GM23338 (cell line): ENCODE results near the gene METRNL. TPM values are rescaled to one million over a fixed set of nuclear protein-coding genes. Genes with fewer than 3 reads are reported as not detected.

ENCODE experiments used
- ATAC-seq: fragments of 200-7000 bp; cut with Tn5 transposase; 3 replicates; pipeline ENCODE4 v1.9.1; 2020
- DNase-seq: peaks from one replicate; pipeline ENCODE4 v3.0.0-alpha.2; 2015; ENCODE audit warnings: low spot score
- H2AFZ ChIP-seq: fragments of 200-600 bp; sonication (generic); 2 replicates; pipeline ENCODE4 v1.8.0; 2016; ENCODE audit warnings: antibody characterized with exemption, mild to moderate bottlenecking, moderate library complexity
- H3F3A ChIP-seq: fragments of 200-600 bp; sonication (generic); replicated peaks from 2 replicates; pipeline ENCODE4 v1.8.0; 2017; ENCODE audit warnings: antibody characterized with exemption, mixed run types, low read depth
- H3K27ac ChIP-seq: fragments of 200-600 bp; sonication (generic); 2 replicates; pipeline ENCODE4 v1.6.1; 2016; ENCODE audit warnings: low read depth
- H3K27me3 ChIP-seq: fragments of 200-600 bp; sonication (generic); 2 replicates; pipeline ENCODE4 v1.8.0; 2016; ENCODE audit warnings: mild to moderate bottlenecking, mixed run types, moderate library complexity; ENCODE audit not compliant: insufficient read depth
- H3K36me3 ChIP-seq: fragments of 200-600 bp; sonication (generic); 2 replicates; pipeline ENCODE4 v1.8.0; 2016; ENCODE audit warnings: mild to moderate bottlenecking; ENCODE audit not compliant: insufficient read depth
- H3K4me1 ChIP-seq: fragments of 200-600 bp; sonication (generic); 2 replicates; pipeline ENCODE4 v1.8.0; 2016; ENCODE audit warnings: mild to moderate bottlenecking, moderate library complexity; ENCODE audit not compliant: insufficient read depth
- H3K4me2 ChIP-seq: fragments of 200-600 bp; sonication (generic); 2 replicates; pipeline ENCODE4 v1.7.1; 2017; ENCODE audit warnings: mixed run types
- H3K4me3 ChIP-seq: fragments of 200-600 bp; sonication (generic); 2 replicates; pipeline ENCODE4 v1.6.1; 2016; ENCODE audit warnings: mixed run types
- H3K79me2 ChIP-seq: fragments of 200-600 bp; sonication (generic); replicated peaks from 2 replicates; pipeline ENCODE4 v1.8.0; 2017; ENCODE audit warnings: mild to moderate bottlenecking; ENCODE audit not compliant: insufficient read depth
- H3K9me2 ChIP-seq: fragments of 200-600 bp; sonication (generic); 2 replicates; pipeline ENCODE4 v1.8.0; 2017; ENCODE audit not compliant: insufficient read depth
- H4K20me1 ChIP-seq: fragments of 200-600 bp; sonication (generic); replicated peaks from 2 replicates; pipeline ENCODE4 v1.8.0; 2017; ENCODE audit warnings: mild to moderate bottlenecking; ENCODE audit not compliant: insufficient read depth
- H3K27ac Mint-ChIP-seq: 2 replicates; pipeline ENCODE4 v1.8.0; 2020; ENCODE audit warnings: inconsistent platforms, mild to moderate bottlenecking, moderate library complexity, mixed read lengths
- H3K27me3 Mint-ChIP-seq: 3 replicates; pipeline ENCODE4 v1.8.0; 2022; ENCODE audit warnings: low read depth, mild to moderate bottlenecking, moderate library complexity, mixed read lengths, inconsistent platforms; ENCODE audit not compliant: insufficient read depth, poor library complexity
- H3K36me3 Mint-ChIP-seq: 3 replicates; pipeline ENCODE4 v1.8.0; 2021; ENCODE audit warnings: low read depth, mild to moderate bottlenecking, inconsistent platforms, moderate library complexity, mixed read lengths
- H3K4me1 Mint-ChIP-seq: 3 replicates; pipeline ENCODE4 v1.8.0; 2020; ENCODE audit warnings: mild to moderate bottlenecking, inconsistent platforms, mixed read lengths
- H3K4me3 Mint-ChIP-seq: 3 replicates; pipeline ENCODE4 v1.8.0; 2021; ENCODE audit warnings: moderate library complexity, mild to moderate bottlenecking, inconsistent platforms, mixed read lengths
- H3K9me3 Mint-ChIP-seq: 3 replicates; pipeline ENCODE4 v1.8.0; 2020; ENCODE audit warnings: moderate library complexity, mild to moderate bottlenecking, inconsistent platforms, mixed read lengths
- CREB1 ChIP-seq: fragments of 250-450 bp; sonication (Bioruptor Pico); IDR thresholded peaks from 2 replicates; pipeline ENCODE4 v1.5.0; 2020; ENCODE audit warnings: low read depth, mild to moderate bottlenecking, moderate library complexity
- EZH2phosphoT487 ChIP-seq: fragments of 200-600 bp; sonication (generic); IDR thresholded peaks from one replicate; pipeline ENCODE4 v1.8.1; 2018; ENCODE audit warnings: antibody characterized with exemption; ENCODE audit not compliant: unreplicated experiment
- NANOG ChIP-seq: IDR thresholded peaks from 2 replicates; pipeline ENCODE4 v1.6.1; 2016; ENCODE audit warnings: antibody characterized with exemption, borderline replicate concordance
- POLR2AphosphoS5 ChIP-seq: IDR thresholded peaks from 2 replicates; pipeline ENCODE4 v1.6.1; 2016; ENCODE audit warnings: antibody characterized with exemption, low read depth
- STAT1 ChIP-seq: IDR thresholded peaks from one replicate; pipeline ENCODE4 v1.6.1; 2016; ENCODE audit warnings: antibody characterized with exemption; ENCODE audit not compliant: unreplicated experiment
- ZNF331 ChIP-seq: fragments of 250-450 bp; sonication (Bioruptor Pico); IDR thresholded peaks from 2 replicates; pipeline ENCODE4 v1.5.0; 2020; ENCODE audit warnings: low read depth, mild to moderate bottlenecking, moderate library complexity
- polyA plus RNA-seq: library from polyadenylated mRNA; unstranded; fragments of >200 nt; fragmentation: Nextera tagmentation; extraction: Ambion mirVana; gene quantifications from 2 replicates; pipeline ENCODE4 v1.2.1, GENCODE V29; 2016
- total RNA-seq: library from RNA; depleted of rRNA; stranded (reverse); fragments of >200 nt; shearing (Covaris generic); gene quantifications from 2 replicates; pipeline ENCODE4 v1.2.3, GENCODE V29; 2014
- TF ChIP-seq, protein P1 (sequence below): IDR thresholded peaks from 2 replicates; pipeline ENCODE4 v1.6.1; 2016; ENCODE audit warnings: antibody characterized with exemption
- TF ChIP-seq, protein P2 (sequence below): fragments of 250-450 bp; sonication (Bioruptor Pico); IDR thresholded peaks from 2 replicates; pipeline ENCODE4 v1.5.0; 2020; ENCODE audit warnings: mild to moderate bottlenecking, moderate library complexity

METRNL gene
- total and polyA plus RNA-seq, 2 experiments from 2014 or later, result 12.2 to 20.2 TPM

DNA sequence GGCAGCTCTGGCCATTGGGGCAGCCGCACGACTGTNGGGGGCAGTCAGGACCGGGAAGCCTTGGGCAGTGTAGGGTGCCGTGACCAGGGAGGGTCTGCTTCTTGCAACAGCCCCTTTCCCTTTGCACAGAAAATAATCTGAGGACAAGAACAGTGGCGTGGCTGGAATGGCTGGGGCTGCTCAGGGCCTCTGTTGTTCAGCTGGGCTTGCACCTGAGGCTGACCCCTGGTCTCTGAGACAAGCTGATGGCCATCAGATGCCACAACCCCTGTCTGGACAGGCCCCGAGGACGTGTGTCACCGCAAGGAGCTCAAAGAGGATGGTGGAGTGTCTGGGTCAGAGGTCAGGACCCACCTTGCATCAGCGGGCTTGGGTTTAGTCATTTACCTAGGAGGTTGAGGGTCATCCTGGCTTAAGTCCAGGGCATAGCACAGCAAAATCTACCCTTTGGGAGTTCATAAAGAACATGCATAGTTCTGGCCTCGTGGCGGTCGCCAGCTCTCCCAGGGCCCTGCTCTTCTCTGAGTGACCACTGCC is 46.9 kb downstream of the METRNL start:
- Histone ChIP-seq H3K9me2 (no peaks in the 10 kb centered on the region), H3K36me3 (no peaks in the 10 kb centered on the region), H3K79me2 (no peaks in the 10 kb centered on the region), H3K4me2 (no peak overlapping the region), H2AFZ (no peak overlapping the region), H3K27ac (no peak overlapping the region), H3K27me3 (no peaks in the 10 kb centered on the region; the same call in 1 of the 2 replicates), H3F3A (no peaks in the 10 kb centered on the region), H3K4me1 (0 out of 2 replicates have a peak, but pooled peaks cover 6% of the 10 kb centered on the region), H4K20me1 (no peaks in the 10 kb centered on the region), H3K4me3 (no peak overlapping the region)
- peaks cover 16% of the 10 kb centered on the region for H3K27me3 Mint-ChIP-seq
- no peak overlapping the region for H3K4me3 Mint-ChIP-seq
- H3K4me1 Mint-ChIP-seq, result peaks cover 8% of the 10 kb centered on the region
- DNase-seq, result no peak
- H3K9me3 Mint-ChIP-seq, result peaks cover 5% of the 10 kb centered on the region; the same call in 2 of the 3 replicates
- H3K36me3 Mint-ChIP-seq, result no peaks in the 10 kb centered on the region; the same call in 2 of the 3 replicates
- no peak for TF ChIP-seq ZNF331 (CRISPR knock-in tag)
- TF ChIP-seq, protein P1, sequence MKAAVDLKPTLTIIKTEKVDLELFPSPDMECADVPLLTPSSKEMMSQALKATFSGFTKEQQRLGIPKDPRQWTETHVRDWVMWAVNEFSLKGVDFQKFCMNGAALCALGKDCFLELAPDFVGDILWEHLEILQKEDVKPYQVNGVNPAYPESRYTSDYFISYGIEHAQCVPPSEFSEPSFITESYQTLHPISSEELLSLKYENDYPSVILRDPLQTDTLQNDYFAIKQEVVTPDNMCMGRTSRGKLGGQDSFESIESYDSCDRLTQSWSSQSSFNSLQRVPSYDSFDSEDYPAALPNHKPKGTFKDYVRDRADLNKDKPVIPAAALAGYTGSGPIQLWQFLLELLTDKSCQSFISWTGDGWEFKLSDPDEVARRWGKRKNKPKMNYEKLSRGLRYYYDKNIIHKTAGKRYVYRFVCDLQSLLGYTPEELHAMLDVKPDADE, result no peak
- TF ChIP-seq CREB1 (CRISPR knock-in tag), result no peak
- no peak for TF ChIP-seq EZH2phosphoT487
- TF ChIP-seq STAT1, result no peak
- TF ChIP-seq, protein P2, sequence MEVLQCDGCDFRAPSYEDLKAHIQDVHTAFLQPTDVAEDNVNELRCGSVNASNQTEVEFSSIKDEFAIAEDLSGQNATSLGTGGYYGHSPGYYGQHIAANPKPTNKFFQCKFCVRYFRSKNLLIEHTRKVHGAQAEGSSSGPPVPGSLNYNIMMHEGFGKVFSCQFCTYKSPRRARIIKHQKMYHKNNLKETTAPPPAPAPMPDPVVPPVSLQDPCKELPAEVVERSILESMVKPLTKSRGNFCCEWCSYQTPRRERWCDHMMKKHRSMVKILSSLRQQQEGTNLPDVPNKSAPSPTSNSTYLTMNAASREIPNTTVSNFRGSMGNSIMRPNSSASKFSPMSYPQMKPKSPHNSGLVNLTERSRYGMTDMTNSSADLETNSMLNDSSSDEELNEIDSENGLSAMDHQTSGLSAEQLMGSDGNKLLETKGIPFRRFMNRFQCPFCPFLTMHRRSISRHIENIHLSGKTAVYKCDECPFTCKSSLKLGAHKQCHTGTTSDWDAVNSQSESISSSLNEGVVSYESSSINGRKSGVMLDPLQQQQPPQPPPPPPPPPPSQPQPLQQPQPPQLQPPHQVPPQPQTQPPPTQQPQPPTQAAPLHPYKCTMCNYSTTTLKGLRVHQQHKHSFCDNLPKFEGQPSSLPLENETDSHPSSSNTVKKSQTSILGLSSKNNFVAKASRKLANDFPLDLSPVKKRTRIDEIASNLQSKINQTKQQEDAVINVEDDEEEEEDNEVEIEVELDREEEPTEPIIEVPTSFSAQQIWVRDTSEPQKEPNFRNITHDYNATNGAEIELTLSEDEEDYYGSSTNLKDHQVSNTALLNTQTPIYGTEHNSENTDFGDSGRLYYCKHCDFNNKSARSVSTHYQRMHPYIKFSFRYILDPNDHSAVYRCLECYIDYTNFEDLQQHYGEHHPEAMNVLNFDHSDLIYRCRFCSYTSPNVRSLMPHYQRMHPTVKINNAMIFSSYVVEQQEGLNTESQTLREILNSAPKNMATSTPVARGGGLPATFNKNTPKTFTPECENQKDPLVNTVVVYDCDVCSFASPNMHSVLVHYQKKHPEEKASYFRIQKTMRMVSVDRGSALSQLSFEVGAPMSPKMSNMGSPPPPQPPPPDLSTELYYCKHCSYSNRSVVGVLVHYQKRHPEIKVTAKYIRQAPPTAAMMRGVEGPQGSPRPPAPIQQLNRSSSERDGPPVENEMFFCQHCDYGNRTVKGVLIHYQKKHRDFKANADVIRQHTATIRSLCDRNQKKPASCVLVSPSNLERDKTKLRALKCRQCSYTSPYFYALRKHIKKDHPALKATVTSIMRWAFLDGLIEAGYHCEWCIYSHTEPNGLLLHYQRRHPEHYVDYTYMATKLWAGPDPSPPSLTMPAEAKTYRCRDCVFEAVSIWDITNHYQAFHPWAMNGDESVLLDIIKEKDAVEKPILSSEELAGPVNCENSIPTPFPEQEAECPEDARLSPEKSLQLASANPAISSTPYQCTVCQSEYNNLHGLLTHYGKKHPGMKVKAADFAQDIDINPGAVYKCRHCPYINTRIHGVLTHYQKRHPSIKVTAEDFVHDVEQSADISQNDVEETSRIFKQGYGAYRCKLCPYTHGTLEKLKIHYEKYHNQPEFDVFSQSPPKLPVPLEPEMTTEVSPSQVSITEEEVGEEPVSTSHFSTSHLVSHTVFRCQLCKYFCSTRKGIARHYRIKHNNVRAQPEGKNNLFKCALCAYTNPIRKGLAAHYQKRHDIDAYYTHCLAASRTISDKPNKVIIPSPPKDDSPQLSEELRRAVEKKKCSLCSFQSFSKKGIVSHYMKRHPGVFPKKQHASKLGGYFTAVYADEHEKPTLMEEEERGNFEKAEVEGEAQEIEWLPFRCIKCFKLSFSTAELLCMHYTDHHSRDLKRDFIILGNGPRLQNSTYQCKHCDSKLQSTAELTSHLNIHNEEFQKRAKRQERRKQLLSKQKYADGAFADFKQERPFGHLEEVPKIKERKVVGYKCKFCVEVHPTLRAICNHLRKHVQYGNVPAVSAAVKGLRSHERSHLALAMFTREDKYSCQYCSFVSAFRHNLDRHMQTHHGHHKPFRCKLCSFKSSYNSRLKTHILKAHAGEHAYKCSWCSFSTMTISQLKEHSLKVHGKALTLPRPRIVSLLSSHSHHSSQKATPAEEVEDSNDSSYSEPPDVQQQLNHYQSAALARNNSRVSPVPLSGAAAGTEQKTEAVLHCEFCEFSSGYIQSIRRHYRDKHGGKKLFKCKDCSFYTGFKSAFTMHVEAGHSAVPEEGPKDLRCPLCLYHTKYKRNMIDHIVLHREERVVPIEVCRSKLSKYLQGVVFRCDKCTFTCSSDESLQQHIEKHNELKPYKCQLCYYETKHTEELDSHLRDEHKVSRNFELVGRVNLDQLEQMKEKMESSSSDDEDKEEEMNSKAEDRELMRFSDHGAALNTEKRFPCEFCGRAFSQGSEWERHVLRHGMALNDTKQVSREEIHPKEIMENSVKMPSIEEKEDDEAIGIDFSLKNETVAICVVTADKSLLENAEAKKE, result no peak
- no peak for TF ChIP-seq POLR2AphosphoS5
- TF ChIP-seq NANOG, result no peak
- no peak overlapping the region for H3K27ac Mint-ChIP-seq
- no peak for ATAC-seq
